ENCODE measurements around the gene SESN1. TPM values are rescaled to one million over a fixed set of nuclear protein-coding genes. Genes with fewer than 3 reads are reported as not detected.

SESN1 gene
- polyA plus RNA-seq, 4 donors: 13.8 to 30.2 (median 16.7) TPM

DNA sequence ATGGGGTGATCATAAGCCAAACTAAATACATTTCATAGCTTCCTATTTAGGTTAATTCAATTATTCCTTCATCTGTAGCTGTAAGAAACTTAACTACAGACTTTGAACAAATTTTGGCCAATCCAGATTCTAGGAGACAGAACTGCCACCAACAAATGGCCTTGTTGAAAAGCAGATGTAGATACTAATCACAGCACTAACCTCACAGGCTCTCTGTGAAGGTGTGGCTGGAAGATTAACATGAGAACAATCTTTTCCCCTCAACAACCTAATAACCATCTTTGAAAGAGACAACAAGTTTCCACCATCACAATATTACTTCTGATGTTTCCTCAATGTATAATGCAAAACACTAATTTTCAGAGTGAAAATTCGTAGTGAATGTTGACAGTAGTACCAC lies 87.8 kb downstream of the SESN1 start:
- FAIRE-seq: no peak
- Histone ChIP-seq H3K36me3 (ENCODE audit: control insufficient read depth in 3 of 3, insufficient read depth in 2 of 3, low read depth in 1 of 3, low read length in 3 of 3) (peaks cover 0 to 1% (median 0%) of the 10 kb centered on the region in 3 donors), H3K27me3 (ENCODE audit: control insufficient read depth in 3 of 3, insufficient read depth in 3 of 3, low read length in 3 of 3) (no peaks in the 10 kb centered on the region), H3K9me3 (ENCODE audit: control insufficient read depth in 2 of 2, insufficient read depth in 1 of 2, low read depth in 1 of 2, low read length in 1 of 2) (no peaks in the 10 kb centered on the region), H3K4me3 (ENCODE audit: low read depth in 1 of 3, low read length in 3 of 3) (peak overlapping the region in 1 of 3 donors; percentile 16), H3K27ac (ENCODE audit: low read depth in 1 of 3, low read length in 2 of 3) (peak overlapping the region in 1 of 3 donors; percentile 43), H3K4me1 (ENCODE audit: control insufficient read depth in 3 of 3, insufficient read depth in 2 of 3, low read depth in 1 of 3, low read length in 2 of 3) (peaks cover 0 to 4% (median 3%) of the 10 kb centered on the region in 3 donors)
- DNase-seq: no peak
- 20 to 49% (median 22%) methylated on average over 1 of the region's 1 CpG for WGBS, 3 donors

GRCh38 chr6:109002882-109003281 lies 91.8 kb downstream of the SESN1 start:
- DNase-seq (no peak), FAIRE-seq (no peak)
- Histone ChIP-seq H3K27me3 (ENCODE audit: control insufficient read depth in 3 of 3, insufficient read depth in 3 of 3, low read length in 3 of 3) (no peaks in the 10 kb centered on the region), H3K9me3 (ENCODE audit: control insufficient read depth in 2 of 2, insufficient read depth in 1 of 2, low read depth in 1 of 2, low read length in 1 of 2) (no peaks in the 10 kb centered on the region), H3K27ac (ENCODE audit: low read depth in 1 of 3, low read length in 2 of 3) (peak overlapping the region in 1 of 3 donors; percentile 31), H3K36me3 (ENCODE audit: control insufficient read depth in 3 of 3, insufficient read depth in 2 of 3, low read depth in 1 of 3, low read length in 3 of 3) (peaks cover 0 to 7% (median 4%) of the 10 kb centered on the region in 3 donors), H3K4me3 (ENCODE audit: low read depth in 1 of 3, low read length in 3 of 3) (no peak overlapping the region), H3K4me1 (ENCODE audit: control insufficient read depth in 3 of 3, insufficient read depth in 2 of 3, low read depth in 1 of 3, low read length in 2 of 3) (peaks cover 0 to 12% (median 3%) of the 10 kb centered on the region in 3 donors)

GRCh38 chr6:109002051-109002697 lies 92.5 kb downstream of the SESN1 start:
- DNase-seq: no peak
- 11 to 26% (median 19%) methylated on average over 3 of the region's 3 CpGs for WGBS, 3 donors
- Histone ChIP-seq H3K27ac (ENCODE audit: low read depth in 1 of 3, low read length in 2 of 3) (peak overlapping the region in 2 of 3 donors; percentile 31 to 64), H3K4me1 (ENCODE audit: control insufficient read depth in 3 of 3, insufficient read depth in 2 of 3, low read depth in 1 of 3, low read length in 2 of 3) (peaks cover 0 to 12% (median 3%) of the 10 kb centered on the region in 3 donors), H3K36me3 (ENCODE audit: control insufficient read depth in 3 of 3, insufficient read depth in 2 of 3, low read depth in 1 of 3, low read length in 3 of 3) (peaks cover 0 to 7% (median 4%) of the 10 kb centered on the region in 3 donors), H3K4me3 (ENCODE audit: low read depth in 1 of 3, low read length in 3 of 3) (no peak overlapping the region), H3K27me3 (ENCODE audit: control insufficient read depth in 3 of 3, insufficient read depth in 3 of 3, low read length in 3 of 3) (no peaks in the 10 kb centered on the region), H3K9me3 (ENCODE audit: control insufficient read depth in 2 of 2, insufficient read depth in 1 of 2, low read depth in 1 of 2, low read length in 1 of 2) (no peaks in the 10 kb centered on the region)
- FAIRE-seq: no peak

DNA sequence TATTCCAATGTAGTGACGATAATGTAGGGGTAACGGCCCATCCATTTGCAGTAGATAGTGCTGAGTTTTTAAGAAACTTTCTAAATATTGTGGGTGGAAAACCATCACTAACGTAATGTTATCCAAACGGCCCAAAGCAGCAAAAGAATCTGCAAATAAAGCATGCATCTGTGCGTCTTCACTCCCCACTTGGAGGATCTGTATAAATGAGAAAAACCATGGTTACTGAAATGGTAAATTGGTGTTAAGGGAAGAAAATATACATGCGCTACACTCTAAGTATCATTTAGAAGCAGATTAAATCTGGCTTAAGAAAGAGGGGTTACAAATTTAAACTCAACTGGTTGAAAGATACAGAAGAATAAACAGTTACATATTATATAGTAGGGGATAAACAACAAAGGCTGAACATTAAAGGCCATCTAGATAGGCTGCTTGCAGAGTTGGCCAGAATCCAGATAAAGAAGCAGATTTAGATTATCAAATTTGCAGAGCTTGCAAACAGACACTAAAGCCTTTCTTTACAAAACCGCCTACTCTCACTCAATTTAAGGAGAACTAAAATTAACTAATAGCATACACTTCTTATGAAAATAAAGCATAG lies 93.3 kb downstream of the SESN1 start:
- Histone ChIP-seq H3K36me3 (ENCODE audit: control insufficient read depth in 3 of 3, insufficient read depth in 2 of 3, low read depth in 1 of 3, low read length in 3 of 3) (peaks cover 0 to 7% (median 4%) of the 10 kb centered on the region in 3 donors), H3K27ac (ENCODE audit: low read depth in 1 of 3, low read length in 2 of 3) (peak overlapping the region in 1 of 3 donors; percentile 31), H3K4me3 (ENCODE audit: low read depth in 1 of 3, low read length in 3 of 3) (no peak overlapping the region), H3K9me3 (ENCODE audit: control insufficient read depth in 2 of 2, insufficient read depth in 1 of 2, low read depth in 1 of 2, low read length in 1 of 2) (no peaks in the 10 kb centered on the region), H3K4me1 (ENCODE audit: control insufficient read depth in 3 of 3, insufficient read depth in 2 of 3, low read depth in 1 of 3, low read length in 2 of 3) (peaks cover 0 to 12% (median 3%) of the 10 kb centered on the region in 3 donors), H3K27me3 (ENCODE audit: control insufficient read depth in 3 of 3, insufficient read depth in 3 of 3, low read length in 3 of 3) (no peaks in the 10 kb centered on the region)
- FAIRE-seq: no peak
- 24 to 49% (median 48%) methylated on average over 7 of the region's 7 CpGs for WGBS, 3 donors
- DNase-seq: peak in 1 of 2 donors; percentile 57

DNA sequence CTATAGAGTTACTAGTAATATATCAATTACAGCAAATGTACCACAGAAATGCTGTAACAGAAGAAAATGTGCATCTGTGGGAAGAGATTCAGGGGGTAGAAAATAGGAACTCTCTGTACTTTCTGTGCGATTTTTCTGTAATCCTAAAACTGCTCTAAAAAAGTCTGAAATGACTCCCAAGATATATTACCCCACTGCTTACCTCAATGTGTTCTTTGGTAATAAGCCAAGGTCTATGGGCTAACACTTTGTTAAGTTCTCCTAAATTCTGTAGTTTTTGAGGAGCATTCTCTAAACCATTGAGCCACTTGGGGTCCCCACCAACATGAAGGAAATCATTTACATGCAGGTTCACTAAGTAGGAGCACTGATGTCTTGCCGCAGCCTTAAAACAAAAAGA lies 94.4 kb downstream of the SESN1 start:
- Histone ChIP-seq H3K36me3 (ENCODE audit: control insufficient read depth in 3 of 3, insufficient read depth in 2 of 3, low read depth in 1 of 3, low read length in 3 of 3) (peaks cover 3 to 7% (median 4%) of the 10 kb centered on the region in 3 donors), H3K27me3 (ENCODE audit: control insufficient read depth in 3 of 3, insufficient read depth in 3 of 3, low read length in 3 of 3) (no peaks in the 10 kb centered on the region), H3K9me3 (ENCODE audit: control insufficient read depth in 2 of 2, insufficient read depth in 1 of 2, low read depth in 1 of 2, low read length in 1 of 2) (no peaks in the 10 kb centered on the region), H3K27ac (ENCODE audit: low read depth in 1 of 3, low read length in 2 of 3) (no peak overlapping the region), H3K4me3 (ENCODE audit: low read depth in 1 of 3, low read length in 3 of 3) (no peak overlapping the region), H3K4me1 (ENCODE audit: control insufficient read depth in 3 of 3, insufficient read depth in 2 of 3, low read depth in 1 of 3, low read length in 2 of 3) (peaks cover 0 to 12% (median 3%) of the 10 kb centered on the region in 3 donors)
- WGBS, 3 donors: 59 to 69% (median 68%) methylated on average over 2 of the region's 2 CpGs
- FAIRE-seq (no peak), DNase-seq (no peak)

GRCh38 chr6:108999428-108999827 lies 95.2 kb downstream of the SESN1 start:
- WGBS, 3 donors: 54 to 78% (median 76%) methylated on average over 5 of the region's 5 CpGs
- Histone ChIP-seq H3K27ac (ENCODE audit: low read depth in 1 of 3, low read length in 2 of 3) (no peak overlapping the region), H3K4me1 (ENCODE audit: control insufficient read depth in 3 of 3, insufficient read depth in 2 of 3, low read depth in 1 of 3, low read length in 2 of 3) (peaks cover 0 to 8% (median 3%) of the 10 kb centered on the region in 3 donors), H3K4me3 (ENCODE audit: low read depth in 1 of 3, low read length in 3 of 3) (no peak overlapping the region), H3K36me3 (ENCODE audit: control insufficient read depth in 3 of 3, insufficient read depth in 2 of 3, low read depth in 1 of 3, low read length in 3 of 3) (peaks cover 4 to 7% (median 7%) of the 10 kb centered on the region in 3 donors), H3K27me3 (ENCODE audit: control insufficient read depth in 3 of 3, insufficient read depth in 3 of 3, low read length in 3 of 3) (no peaks in the 10 kb centered on the region), H3K9me3 (ENCODE audit: control insufficient read depth in 2 of 2, insufficient read depth in 1 of 2, low read depth in 1 of 2, low read length in 1 of 2) (no peaks in the 10 kb centered on the region)
- no peak for DNase-seq
- FAIRE-seq: no peak

- DNase-seq (no peak), FAIRE-seq (no peak)
- Histone ChIP-seq H3K27me3 (ENCODE audit: control insufficient read depth in 3 of 3, insufficient read depth in 3 of 3, low read length in 3 of 3) (no peaks in the 10 kb centered on the region), H3K4me1 (ENCODE audit: control insufficient read depth in 3 of 3, insufficient read depth in 2 of 3, low read depth in 1 of 3, low read length in 2 of 3) (peaks cover 0 to 8% (median 3%) of the 10 kb centered on the region in 3 donors), H3K4me3 (ENCODE audit: low read depth in 1 of 3, low read length in 3 of 3) (no peak overlapping the region), H3K36me3 (ENCODE audit: control insufficient read depth in 3 of 3, insufficient read depth in 2 of 3, low read depth in 1 of 3, low read length in 3 of 3) (peaks cover 4 to 12% (median 9%) of the 10 kb centered on the region in 3 donors), H3K27ac (ENCODE audit: low read depth in 1 of 3, low read length in 2 of 3) (no peak overlapping the region), H3K9me3 (ENCODE audit: control insufficient read depth in 2 of 2, insufficient read depth in 1 of 2, low read depth in 1 of 2, low read length in 1 of 2) (no peaks in the 10 kb centered on the region)
- 89 to 93% (median 92%) methylated on average over 3 of the region's 3 CpGs for WGBS, 3 donors
Measured at GRCh38 chr6:108998485-108998884, 96.2 kb downstream of the SESN1 start.

- no peak for FAIRE-seq
- Histone ChIP-seq H3K4me1 (ENCODE audit: control insufficient read depth in 3 of 3, insufficient read depth in 2 of 3, low read depth in 1 of 3, low read length in 2 of 3) (peaks cover 0 to 2% (median 0%) of the 10 kb centered on the region in 3 donors), H3K27ac (ENCODE audit: low read depth in 1 of 3, low read length in 2 of 3) (no peak overlapping the region), H3K27me3 (ENCODE audit: control insufficient read depth in 3 of 3, insufficient read depth in 3 of 3, low read length in 3 of 3) (no peaks in the 10 kb centered on the region), H3K36me3 (ENCODE audit: control insufficient read depth in 3 of 3, insufficient read depth in 2 of 3, low read depth in 1 of 3, low read length in 3 of 3) (peaks cover 3 to 18% (median 12%) of the 10 kb centered on the region in 3 donors), H3K4me3 (ENCODE audit: low read depth in 1 of 3, low read length in 3 of 3) (no peak overlapping the region), H3K9me3 (ENCODE audit: control insufficient read depth in 2 of 2, insufficient read depth in 1 of 2, low read depth in 1 of 2, low read length in 1 of 2) (no peaks in the 10 kb centered on the region)
- no peak for DNase-seq
- WGBS, 3 donors: 94 to 100% (median 97%) methylated on average over 1 of the region's 1 CpG
Measured at GRCh38 chr6:108996208-108996607, 98.4 kb downstream of the SESN1 start.

Measured in small intestine (tissue), 7 donors.